Omental fat pad (tissue), 4 donors: Measurements from ENCODE around the gene APOBEC3B. TPM values are rescaled to one million over a fixed set of nuclear protein-coding genes. Genes with fewer than 3 reads are reported as not detected.
"Not testable (repeated sequence)": the region's sequence is repeated elsewhere in the genome, so short reads cannot be mapped to it uniquely, and the experiment has no call there.

ENCODE experiments used
- ATAC-seq: fragments of 150-250 bp; one replicate; pipeline ENCODE4 v1.9.1; 2016; ENCODE audit warnings: mild to moderate bottlenecking, moderate library complexity; ENCODE audit not compliant: low FRiP score
- DNase-seq: peaks from one replicate; pipeline ENCODE4 v3.0.0-alpha.2; 2019; ENCODE audit warnings: low spot score
- total RNA-seq, 4 donors: library from RNA; depleted of rRNA; stranded (reverse); fragments of >200 nt; gene quantifications; one replicate each; pipeline ENCODE4 v1.1.0, GENCODE V29; 2016
- TF ChIP-seq, protein P1 (sequence below), 3 donors: fragments of 450-650 bp; IDR thresholded peaks; one replicate each; pipeline ENCODE4 v1.5.1; 2016 to 2017; ENCODE audit warnings: antibody characterized with exemption in 3 of 3, mild to moderate bottlenecking in 3 of 3, moderate library complexity in 2 of 3

The APOBEC3B gene
- total RNA-seq, 4 donors from 2014 or later = 1.1 to 2.2 TPM; not detected in 2

DNA sequence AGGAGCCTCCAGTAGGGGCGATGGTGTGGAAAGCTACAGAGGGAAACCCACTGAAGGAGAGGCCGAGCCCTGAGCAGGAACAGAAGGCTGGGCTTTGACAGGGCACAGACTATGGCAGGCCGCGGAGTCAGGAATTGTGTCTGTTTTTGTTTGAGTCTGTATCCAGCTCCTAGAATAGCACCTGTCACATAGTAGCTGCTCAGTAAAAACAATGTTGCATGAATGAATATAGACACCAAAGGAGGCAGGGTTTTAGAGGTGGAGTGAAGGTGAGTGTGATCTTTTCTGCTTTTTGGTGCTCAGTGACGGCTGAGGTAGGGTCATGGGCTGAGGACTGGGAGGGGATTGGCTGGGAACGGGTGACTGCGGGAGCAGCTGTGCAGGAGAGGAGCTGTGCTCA, 43.2 kb upstream of the APOBEC3B start:
- TF ChIP-seq, protein P1, sequence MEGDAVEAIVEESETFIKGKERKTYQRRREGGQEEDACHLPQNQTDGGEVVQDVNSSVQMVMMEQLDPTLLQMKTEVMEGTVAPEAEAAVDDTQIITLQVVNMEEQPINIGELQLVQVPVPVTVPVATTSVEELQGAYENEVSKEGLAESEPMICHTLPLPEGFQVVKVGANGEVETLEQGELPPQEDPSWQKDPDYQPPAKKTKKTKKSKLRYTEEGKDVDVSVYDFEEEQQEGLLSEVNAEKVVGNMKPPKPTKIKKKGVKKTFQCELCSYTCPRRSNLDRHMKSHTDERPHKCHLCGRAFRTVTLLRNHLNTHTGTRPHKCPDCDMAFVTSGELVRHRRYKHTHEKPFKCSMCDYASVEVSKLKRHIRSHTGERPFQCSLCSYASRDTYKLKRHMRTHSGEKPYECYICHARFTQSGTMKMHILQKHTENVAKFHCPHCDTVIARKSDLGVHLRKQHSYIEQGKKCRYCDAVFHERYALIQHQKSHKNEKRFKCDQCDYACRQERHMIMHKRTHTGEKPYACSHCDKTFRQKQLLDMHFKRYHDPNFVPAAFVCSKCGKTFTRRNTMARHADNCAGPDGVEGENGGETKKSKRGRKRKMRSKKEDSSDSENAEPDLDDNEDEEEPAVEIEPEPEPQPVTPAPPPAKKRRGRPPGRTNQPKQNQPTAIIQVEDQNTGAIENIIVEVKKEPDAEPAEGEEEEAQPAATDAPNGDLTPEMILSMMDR (IDR thresholded peaks at IDR 0.05) = no peak
- no peak for ATAC-seq
- no peak for DNase-seq

DNA sequence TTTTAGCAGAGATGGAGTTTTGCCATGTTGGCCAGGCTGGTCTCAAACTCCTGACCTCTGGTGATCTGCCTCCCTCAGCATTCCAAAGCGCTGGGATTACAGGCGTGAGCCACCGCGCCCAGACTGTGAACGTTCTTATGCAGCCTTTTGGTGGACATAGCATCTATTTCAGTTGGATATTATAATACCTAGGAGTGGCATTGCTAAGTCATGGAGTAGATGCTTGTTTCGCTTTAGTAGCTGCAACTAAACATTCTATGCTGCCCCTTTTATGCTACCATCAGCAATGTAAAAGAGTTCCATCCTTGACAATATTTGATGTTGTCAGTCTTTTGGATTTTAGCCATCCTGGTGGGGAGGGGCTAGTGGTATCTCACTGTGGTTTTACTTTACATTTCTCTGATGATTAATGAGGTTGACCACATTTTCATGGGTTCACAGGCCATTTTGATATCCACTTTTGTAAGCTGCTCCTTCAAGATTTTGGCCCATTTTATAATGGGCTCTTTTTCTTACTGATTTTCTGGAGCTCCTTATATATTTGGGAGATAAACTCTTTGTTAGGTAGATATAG, 41.2 kb upstream of the APOBEC3B start:
- TF ChIP-seq, protein P1 (IDR thresholded peaks at IDR 0.05) = no peak
- DNase-seq (no peak), ATAC-seq (no peak)

DNA sequence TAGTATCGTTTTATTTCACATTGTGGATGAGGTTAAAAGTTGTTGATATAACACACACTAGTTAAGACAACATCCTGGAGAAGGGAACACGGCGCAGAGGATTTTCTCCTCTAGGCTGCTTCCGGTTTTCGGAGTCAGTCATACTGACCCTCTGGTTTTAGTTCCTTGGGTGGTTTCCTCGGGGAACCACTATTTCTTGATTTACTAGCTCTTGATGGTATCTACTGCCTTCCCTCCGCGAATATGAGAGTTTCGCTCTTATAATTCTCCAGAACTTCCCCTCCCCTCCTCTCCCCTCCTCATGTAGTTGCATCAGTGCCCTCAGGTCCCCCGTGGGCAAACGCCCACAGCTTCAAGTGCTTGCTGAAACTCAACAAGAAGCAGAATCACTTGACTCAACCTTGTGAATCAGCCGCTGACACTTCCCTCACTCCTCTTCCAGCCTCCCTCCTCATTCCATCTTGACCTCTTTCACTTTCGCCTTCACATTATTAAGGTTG, 40.6 kb upstream of the APOBEC3B start:
- TF ChIP-seq, protein P1 (IDR thresholded peaks at IDR 0.05) = no peak
- no peak for DNase-seq
- no peak for ATAC-seq

DNA sequence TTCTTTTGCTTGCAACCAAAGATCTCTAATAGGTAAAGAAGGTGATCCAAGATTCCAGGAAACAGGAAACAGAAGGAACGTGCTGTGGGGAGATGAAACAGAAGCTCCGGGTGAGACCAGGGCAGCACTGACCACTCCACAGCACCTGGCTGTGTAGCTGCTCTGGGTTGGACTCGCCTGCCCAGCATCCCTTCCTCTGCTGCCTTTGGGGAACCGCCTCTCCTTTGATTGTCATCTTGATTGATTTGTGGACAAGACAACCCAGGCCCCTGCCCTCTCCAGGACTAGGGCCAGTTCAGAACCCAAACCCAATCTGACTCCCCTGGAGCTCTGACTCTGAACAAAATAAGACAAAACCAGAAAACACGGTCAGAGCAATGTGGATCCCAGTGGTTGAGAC, 39.4 kb upstream of the APOBEC3B start:
- TF ChIP-seq, protein P1 (IDR thresholded peaks at IDR 0.05) = no peak
- DNase-seq (no peak), ATAC-seq (no peak)

DNA sequence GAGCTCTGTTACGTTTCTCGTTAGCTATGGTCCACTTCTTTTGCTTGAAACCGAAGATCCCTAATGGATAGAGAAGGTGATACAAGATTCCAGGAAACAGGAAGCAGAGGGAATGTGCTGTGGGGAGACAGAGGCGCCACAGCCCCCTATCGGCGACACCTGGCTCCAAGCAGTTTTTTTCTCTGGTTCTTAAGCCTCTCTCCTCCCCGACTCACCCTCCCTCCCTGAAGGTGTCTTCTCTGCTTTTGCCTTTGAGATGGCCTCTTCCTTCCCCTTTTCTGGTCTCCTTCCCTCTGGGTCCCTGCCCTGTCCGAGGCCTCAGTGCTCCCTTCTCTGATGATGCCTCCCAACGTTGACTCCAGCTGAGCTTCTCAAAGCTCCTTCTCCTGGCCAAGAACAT, 38.9 kb upstream of the APOBEC3B start:
- ATAC-seq = no peak
- TF ChIP-seq, protein P1 (IDR thresholded peaks at IDR 0.05) = no peak
- no peak for DNase-seq

DNA sequence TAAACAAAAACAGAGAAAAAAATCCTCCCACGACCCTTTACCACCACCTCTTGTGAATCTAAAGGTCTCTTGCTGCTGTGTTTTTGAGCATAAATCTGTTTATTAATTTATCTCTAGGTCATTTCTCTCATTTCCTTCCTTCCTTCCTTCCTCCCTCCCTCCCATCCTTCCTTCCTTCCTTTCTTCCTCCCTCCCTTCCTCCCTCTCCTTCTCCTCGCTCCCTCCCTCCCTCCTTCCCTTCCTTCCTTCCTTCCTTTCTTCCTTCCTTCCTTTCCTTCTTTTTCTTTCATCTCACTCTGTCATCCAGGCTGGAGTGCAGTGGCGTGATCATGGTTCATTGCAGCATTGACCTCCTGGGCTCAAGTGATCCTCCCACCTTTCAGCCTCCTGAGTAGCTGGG, 38.3 kb upstream of the APOBEC3B start:
- TF ChIP-seq, protein P1 (IDR thresholded peaks at IDR 0.05) = no peak
- ATAC-seq (no peak), DNase-seq (no peak)

DNA sequence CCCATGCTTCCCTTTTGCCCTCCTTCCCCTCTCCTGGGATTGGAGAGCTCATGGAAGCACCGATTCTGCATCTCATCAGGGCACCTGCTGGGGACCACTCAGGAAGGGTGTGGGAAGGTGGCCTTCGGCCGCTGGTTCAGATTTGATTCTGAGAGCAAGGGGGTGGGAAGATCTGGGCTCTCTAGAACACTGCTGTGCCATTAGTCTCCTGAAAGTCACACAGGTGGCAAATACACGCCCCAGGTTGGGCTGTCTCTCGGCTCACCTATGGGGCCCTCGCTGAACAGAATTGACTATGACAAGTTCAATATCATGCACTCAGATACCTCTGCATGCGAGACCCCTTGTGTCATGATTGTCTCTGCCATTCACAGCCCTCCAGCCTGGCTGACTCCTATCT, 37.5 kb upstream of the APOBEC3B start:
- no peak for ATAC-seq
- TF ChIP-seq, protein P1 (IDR thresholded peaks at IDR 0.05) = no peak
- no peak for DNase-seq

DNA sequence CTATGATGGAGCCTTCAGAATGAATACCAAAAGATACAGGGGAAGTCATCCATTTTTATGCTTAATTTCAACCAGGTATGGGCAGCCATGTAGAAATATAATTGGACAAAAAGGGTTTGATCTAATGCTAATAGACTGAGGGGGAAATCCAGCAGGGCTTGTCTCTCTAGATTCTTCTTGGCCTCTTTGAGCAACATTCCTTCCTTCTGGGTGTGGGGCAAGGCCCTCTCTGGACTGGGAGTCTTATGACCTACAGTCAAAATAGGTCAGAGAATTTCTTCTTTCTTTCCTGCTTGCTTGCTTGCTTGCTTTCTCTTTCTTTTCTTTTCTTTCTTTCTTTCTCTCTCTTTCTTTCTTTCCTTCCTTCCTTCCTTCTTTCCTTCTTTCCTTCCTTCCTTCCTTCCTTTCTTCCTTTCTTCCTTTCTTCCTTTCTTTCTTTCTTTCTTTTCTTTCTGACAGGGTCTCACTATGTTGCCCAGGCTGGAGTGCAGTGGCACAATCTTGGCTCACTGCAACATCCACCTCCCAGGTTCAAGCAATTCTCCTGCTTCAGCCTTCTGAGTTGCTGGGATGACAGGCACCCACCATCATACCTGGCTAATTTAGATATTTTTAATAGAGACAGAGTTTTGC, 36.3 kb upstream of the APOBEC3B start:
- ATAC-seq, DNase-seq: not testable (repeated sequence)
